Hepatocyte (in vitro differentiated cells): ENCODE results near the gene ELMO2.

Source experiments
- EZH2 ChIP-seq: fragments of 200-600 bp; sonication (generic); IDR thresholded peaks from 2 replicates; pipeline ENCODE4 v1.6.1; 2016; ENCODE audit warnings: antibody characterized with exemption, mild to moderate bottlenecking, borderline replicate concordance
- TF ChIP-seq, protein P1 (sequence below): fragments of 200-600 bp; sonication (generic); IDR thresholded peaks from 2 replicates; pipeline ENCODE4 v1.5.1; 2016; ENCODE audit warnings: antibody characterized with exemption, mild to moderate bottlenecking; ENCODE audit not compliant: poor library complexity

DNA sequence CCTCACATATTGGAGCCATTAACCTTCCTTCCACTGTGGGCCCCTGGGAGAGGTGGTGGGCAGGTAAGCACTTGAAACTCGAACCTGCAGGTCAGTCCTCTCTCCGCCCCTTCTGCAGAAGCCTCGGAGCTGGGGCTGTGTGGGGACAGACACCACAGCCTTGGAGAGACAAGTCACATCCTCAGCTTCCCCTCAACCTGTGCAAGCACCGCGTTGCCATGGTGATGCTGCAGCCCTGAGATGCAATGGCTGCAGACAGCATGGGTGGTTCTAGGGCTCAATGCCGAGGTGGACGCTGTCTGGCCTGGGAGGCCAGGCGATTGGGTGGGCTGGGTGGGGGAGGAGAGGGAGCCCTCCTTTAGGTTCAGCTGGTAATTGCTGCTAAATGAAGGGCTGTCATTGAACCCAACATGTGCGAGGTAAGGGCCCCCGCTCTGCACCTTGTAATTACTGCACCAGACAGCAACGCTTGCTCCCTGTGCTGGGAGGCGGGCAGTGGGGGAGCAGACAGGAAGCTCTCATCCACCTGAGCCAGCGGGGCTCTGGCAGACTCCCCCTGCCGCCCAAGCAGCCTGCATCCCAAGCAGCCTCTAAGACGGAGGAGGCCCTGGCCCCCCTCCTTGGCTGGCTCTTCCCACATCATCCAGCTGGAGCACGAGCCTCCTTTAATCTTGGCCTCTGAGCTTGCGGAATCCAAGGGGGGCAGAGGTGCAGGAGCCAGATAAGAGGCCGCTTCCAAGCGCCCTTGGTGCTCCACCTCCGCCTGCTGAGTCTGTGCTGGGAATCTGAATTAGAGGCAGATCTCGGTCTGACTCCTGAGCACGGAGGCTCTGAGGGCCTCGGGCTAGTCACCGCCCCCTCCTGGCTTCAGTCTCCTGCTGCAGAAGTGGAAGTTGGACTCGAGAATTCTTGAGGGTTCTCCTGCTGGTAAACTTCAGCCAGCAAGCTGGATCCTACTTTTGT lies 58.3 kb downstream of the ELMO2 start:
- TF ChIP-seq EZH2: no peak
- TF ChIP-seq, protein P1, sequence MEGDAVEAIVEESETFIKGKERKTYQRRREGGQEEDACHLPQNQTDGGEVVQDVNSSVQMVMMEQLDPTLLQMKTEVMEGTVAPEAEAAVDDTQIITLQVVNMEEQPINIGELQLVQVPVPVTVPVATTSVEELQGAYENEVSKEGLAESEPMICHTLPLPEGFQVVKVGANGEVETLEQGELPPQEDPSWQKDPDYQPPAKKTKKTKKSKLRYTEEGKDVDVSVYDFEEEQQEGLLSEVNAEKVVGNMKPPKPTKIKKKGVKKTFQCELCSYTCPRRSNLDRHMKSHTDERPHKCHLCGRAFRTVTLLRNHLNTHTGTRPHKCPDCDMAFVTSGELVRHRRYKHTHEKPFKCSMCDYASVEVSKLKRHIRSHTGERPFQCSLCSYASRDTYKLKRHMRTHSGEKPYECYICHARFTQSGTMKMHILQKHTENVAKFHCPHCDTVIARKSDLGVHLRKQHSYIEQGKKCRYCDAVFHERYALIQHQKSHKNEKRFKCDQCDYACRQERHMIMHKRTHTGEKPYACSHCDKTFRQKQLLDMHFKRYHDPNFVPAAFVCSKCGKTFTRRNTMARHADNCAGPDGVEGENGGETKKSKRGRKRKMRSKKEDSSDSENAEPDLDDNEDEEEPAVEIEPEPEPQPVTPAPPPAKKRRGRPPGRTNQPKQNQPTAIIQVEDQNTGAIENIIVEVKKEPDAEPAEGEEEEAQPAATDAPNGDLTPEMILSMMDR: peak; percentile 23
